Measurements from ENCODE around the gene TBCK.

DNA sequence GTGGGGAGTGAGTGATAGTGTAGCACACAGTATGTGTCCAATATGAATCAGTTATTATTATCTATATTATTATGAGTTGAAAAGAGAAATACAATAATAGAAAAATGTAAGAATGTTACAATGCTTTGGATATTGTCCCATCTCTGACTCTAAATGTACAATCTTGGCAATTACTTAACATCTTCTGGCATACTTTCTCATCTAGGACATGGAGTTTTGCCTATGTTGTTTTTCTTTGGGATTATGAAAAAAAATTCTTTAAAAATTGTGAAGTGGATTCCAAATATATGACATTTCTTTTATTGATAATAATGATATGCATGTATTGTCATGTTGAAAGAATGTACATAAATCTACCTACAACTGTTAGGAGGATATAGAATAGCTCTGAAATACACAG lies 84.1 kb downstream of the TBCK start:
- TF ChIP-seq, protein P1, sequence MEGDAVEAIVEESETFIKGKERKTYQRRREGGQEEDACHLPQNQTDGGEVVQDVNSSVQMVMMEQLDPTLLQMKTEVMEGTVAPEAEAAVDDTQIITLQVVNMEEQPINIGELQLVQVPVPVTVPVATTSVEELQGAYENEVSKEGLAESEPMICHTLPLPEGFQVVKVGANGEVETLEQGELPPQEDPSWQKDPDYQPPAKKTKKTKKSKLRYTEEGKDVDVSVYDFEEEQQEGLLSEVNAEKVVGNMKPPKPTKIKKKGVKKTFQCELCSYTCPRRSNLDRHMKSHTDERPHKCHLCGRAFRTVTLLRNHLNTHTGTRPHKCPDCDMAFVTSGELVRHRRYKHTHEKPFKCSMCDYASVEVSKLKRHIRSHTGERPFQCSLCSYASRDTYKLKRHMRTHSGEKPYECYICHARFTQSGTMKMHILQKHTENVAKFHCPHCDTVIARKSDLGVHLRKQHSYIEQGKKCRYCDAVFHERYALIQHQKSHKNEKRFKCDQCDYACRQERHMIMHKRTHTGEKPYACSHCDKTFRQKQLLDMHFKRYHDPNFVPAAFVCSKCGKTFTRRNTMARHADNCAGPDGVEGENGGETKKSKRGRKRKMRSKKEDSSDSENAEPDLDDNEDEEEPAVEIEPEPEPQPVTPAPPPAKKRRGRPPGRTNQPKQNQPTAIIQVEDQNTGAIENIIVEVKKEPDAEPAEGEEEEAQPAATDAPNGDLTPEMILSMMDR (IDR thresholded peaks at IDR 0.05): no peak
- TF ChIP-seq POLR2A (IDR thresholded peaks at IDR 0.05): no peak
